WERI-Rb-1 (cell line): ENCODE measurements around the gene SNCB.

Experiments used
- DNase-seq: peaks from one replicate; pipeline ENCODE4 v3.0.0-alpha.2; 2020
- H3K27ac ChIP-seq: fragments of 250-450 bp; sonication (Bioruptor Pico); 2 replicates; pipeline ENCODE4 v1.5.1; 2020; ENCODE audit warnings: mild to moderate bottlenecking, moderate library complexity
- H3K27me3 ChIP-seq: fragments of 250-450 bp; sonication (Bioruptor Pico); 2 replicates; pipeline ENCODE4 v1.5.1; 2021; ENCODE audit warnings: mild to moderate bottlenecking, low read depth, moderate library complexity; ENCODE audit not compliant: insufficient read depth, severe bottlenecking
- H3K36me3 ChIP-seq: fragments of 250-450 bp; sonication (Bioruptor Pico); 2 replicates; pipeline ENCODE4 v1.5.1; 2020; ENCODE audit warnings: mild to moderate bottlenecking, moderate library complexity
- H3K4me3 ChIP-seq: 2 replicates; pipeline ENCODE4 v1.5.1; 2011; ENCODE audit warnings: low read depth, mild to moderate bottlenecking, control low read depth, low read length
- H3K9me3 ChIP-seq: fragments of 250-450 bp; sonication (Bioruptor Pico); 2 replicates; pipeline ENCODE4 v1.5.1; 2021; ENCODE audit warnings: mild to moderate bottlenecking, moderate library complexity; ENCODE audit not compliant: severe bottlenecking
- TF ChIP-seq, protein P1 (sequence below): IDR thresholded peaks from 2 replicates; pipeline ENCODE4 v1.5.1; 2011; ENCODE audit warnings: low read depth, mild to moderate bottlenecking, control low read depth, inconsistent platforms, low read length

The SNCB gene

DNA sequence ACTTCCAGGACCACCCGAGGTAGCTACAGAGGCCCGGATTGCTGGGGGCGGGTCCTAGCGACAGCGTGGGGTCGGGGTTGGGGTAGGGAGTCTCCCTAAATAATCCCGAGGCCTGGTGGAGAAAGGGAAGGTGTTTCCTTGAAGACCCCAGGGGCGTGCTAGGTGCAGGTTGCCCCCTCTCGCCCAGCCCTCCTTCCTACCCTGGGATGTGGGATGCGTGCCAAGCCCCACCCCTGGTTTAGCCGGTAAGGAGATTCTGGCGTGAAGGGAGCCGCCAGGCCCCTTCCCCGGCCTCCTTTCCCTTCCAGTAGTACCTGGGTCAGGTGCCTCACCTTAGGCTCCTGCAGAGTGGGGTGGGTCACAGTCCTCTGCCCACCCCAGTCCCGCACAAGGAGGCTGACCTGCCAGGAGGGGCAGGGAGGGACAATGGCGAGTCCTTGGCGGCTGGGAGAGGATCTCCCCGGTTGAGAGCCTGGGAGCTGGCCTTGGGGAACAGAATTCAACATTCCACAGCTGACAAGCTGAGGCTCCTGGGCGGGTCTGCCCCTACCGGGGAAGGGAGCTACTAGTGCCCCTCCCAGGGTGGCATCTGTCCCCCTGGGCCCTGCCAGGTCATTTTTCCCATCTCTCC lies 17.6 kb upstream of the SNCB start:
- TF ChIP-seq, protein P1, sequence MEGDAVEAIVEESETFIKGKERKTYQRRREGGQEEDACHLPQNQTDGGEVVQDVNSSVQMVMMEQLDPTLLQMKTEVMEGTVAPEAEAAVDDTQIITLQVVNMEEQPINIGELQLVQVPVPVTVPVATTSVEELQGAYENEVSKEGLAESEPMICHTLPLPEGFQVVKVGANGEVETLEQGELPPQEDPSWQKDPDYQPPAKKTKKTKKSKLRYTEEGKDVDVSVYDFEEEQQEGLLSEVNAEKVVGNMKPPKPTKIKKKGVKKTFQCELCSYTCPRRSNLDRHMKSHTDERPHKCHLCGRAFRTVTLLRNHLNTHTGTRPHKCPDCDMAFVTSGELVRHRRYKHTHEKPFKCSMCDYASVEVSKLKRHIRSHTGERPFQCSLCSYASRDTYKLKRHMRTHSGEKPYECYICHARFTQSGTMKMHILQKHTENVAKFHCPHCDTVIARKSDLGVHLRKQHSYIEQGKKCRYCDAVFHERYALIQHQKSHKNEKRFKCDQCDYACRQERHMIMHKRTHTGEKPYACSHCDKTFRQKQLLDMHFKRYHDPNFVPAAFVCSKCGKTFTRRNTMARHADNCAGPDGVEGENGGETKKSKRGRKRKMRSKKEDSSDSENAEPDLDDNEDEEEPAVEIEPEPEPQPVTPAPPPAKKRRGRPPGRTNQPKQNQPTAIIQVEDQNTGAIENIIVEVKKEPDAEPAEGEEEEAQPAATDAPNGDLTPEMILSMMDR, result no peak
- peaks cover 6% of the 10 kb centered on the region for H3K36me3 ChIP-seq
- peak overlapping the region; percentile 83 for H3K27ac ChIP-seq
- DNase-seq, result peak; percentile 57
- H3K4me3 ChIP-seq, result peak overlapping the region; percentile 65
- no peaks in the 10 kb centered on the region for H3K9me3 ChIP-seq
- no peaks in the 10 kb centered on the region for H3K27me3 ChIP-seq

DNA sequence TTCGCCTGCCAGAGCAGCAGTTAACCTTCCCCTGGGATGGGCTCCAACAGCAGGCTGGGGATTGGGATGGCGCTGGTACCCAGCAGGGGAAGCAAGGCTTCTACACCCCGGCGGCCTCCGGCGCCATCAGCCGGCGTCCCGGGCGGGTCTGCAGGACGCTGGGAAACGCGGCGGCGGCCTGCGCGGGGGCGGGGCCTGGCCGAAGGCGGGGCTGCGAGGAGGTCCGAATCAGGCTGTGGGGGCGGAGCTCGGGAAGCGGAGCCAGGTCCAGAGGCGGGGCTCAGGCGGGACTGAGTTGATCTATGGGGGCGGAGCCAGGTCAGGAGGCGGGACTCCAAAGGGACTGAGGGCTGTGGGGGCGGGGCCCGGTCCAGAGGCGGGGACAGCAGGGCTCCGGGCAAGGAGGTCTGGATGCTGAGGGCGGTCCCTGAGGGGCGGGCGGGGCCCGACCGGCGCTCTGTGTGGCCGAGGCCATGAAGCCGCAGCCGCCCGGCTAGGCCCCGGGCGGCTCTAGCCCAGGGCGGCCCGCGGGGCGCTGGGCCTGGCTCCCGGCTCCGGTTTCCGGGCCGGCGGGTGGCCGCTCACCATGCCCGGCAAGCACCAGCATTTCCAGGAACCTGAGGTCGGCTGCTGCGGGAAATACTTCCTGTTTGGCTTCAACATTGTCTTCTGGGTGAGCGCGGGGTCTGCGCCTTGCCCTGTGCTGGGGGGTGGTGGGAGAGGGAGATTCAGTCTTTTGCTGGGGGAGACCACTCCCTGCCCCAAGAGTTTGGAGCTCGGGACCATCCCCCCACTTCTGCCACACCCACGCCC lies 16.9 kb upstream of the SNCB start, which contains the start of gene TSPAN17:
Gene TSPAN17 (plus strand): TSS at position 455 of the 813 bp plus-strand sequence. CDS start 132 bp downstream, at position 587.
- Histone ChIP-seq H3K4me3 (peak within 1 kb of the TSS; percentile 65), H3K36me3 (peaks cover 1% of the 10 kb centered on the region; the same call in 1 of the 2 replicates), H3K27me3 (no peaks in the 10 kb centered on the region), H3K27ac (peak within 1 kb of the TSS; percentile 94), H3K9me3 (no peaks in the 10 kb centered on the region)
- TF ChIP-seq, protein P1, result peak; percentile 39; the same call in 1 of the 2 replicates
- peak; percentile 100 for DNase-seq

DNA sequence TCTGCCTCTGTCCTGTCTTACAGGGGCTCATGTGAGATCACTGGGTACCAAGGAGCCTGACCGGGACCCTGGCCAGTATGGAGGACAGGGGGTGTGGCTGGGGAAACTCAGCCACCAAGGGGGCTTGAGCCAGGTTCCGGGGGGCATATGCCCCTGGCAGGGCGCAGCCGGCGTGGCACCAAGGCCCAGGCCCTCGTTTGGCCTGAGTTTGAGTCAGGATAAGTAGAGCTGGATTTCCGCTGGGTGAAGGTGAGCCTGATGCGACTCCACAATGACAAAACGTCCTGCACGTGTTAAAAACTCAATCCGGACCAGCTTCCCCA lies 16.3 kb upstream of the SNCB start:
- no peaks in the 10 kb centered on the region for H3K9me3 ChIP-seq
- no peak for DNase-seq
- no peaks in the 10 kb centered on the region for H3K36me3 ChIP-seq
- TF ChIP-seq, protein P1, result no peak
- H3K27me3 ChIP-seq, result no peaks in the 10 kb centered on the region
- H3K27ac ChIP-seq, result peak overlapping the region; percentile 94
- no peak overlapping the region; the same call in 1 of the 2 replicates for H3K4me3 ChIP-seq

DNA sequence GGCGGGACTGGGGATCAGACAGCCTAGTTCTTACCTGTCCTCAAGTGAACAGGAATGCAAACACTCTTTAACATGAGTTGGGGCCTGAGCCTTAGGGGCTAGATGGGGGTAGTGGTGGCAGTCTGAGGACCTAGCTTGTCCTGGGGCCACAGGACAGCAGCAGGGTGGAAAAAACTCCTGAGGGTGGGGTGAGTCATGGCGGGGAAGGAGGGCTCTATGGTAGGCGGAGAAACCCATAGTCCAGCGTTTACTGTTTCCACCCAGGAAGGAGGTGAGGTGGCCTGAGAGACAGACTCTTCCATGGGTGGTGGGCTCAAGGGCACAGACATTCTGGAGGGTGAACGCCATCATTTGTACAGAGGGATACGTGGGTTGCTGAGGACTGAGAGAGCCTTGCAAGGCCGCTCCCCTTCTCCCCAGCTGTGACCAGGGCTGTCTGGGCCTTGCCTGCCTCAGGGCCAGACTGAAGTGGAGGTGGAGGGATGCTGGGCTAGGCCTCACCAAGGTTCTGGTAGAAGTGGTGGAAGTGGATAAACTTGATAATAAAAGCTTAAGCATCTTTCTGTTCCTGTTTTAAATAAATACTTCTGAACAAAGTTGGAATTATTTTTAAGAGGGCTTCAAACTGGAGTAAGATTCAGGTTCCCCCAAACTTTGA lies 15.8 kb upstream of the SNCB start:
- Histone ChIP-seq H3K27me3 (no peaks in the 10 kb centered on the region), H3K9me3 (no peaks in the 10 kb centered on the region), H3K4me3 (no peak overlapping the region), H3K36me3 (no peaks in the 10 kb centered on the region), H3K27ac (peak overlapping the region; percentile 94)
- DNase-seq, result no peak
- TF ChIP-seq, protein P1, result no peak

- Histone ChIP-seq H3K27me3 (no peaks in the 10 kb centered on the region), H3K4me3 (peak overlapping the region; percentile 21), H3K36me3 (no peaks in the 10 kb centered on the region), H3K9me3 (no peaks in the 10 kb centered on the region), H3K27ac (peak overlapping the region; percentile 94)
- peak; percentile 86 for DNase-seq
- TF ChIP-seq, protein P1, result 0 out of 2 replicates have a peak, but pooled peaks have one; percentile 9
Measured at GRCh38 chr5:176644878-176645670, 14.7 kb upstream of the SNCB start.
